Measurements from ENCODE around the gene AGFG1.
"Not testable (repeated sequence)": the region's sequence is repeated elsewhere in the genome, so short reads cannot be mapped to it uniquely, and the experiment has no call there.

AGFG1 gene

GRCh38 chr2:227521178-227521577 lies 49.2 kb downstream of the AGFG1 start:
- not testable (repeated sequence) for H3K4me1 ChIP-seq (ENCODE audit: control insufficient read depth, insufficient read depth, low read length); H3K4me3 ChIP-seq (ENCODE audit: low read depth, low read length); H3K36me3 ChIP-seq (ENCODE audit: control insufficient read depth, insufficient read depth, low read length); H3K9me3 ChIP-seq (ENCODE audit: control insufficient read depth, insufficient read depth, low read length); H3K27me3 ChIP-seq (ENCODE audit: control insufficient read depth, insufficient read depth, low read length); H3K9ac ChIP-seq (ENCODE audit: low read depth, low read length)

DNA sequence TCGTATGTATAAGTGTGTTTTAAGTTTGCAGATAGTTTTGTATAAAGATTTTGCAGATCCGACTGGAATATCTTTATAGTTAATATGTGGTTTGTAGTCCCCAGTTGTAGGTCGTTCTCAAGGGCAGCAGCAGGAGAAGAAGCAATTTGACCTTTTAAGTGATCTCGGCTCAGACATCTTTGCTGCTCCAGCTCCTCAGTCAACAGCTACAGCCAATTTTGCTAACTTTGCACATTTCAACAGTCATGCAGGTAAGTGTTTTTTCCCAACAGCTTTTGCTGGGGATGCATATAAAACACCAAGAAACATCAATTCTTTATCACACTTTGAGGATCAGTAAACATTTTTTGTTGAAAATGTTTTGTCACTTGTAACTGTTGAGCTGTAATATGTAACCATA lies 52.7 kb downstream of the AGFG1 start:
- Histone ChIP-seq H3K27me3 (ENCODE audit: control insufficient read depth, insufficient read depth, low read length) (no peaks in the 10 kb centered on the region), H3K9ac (ENCODE audit: low read depth, low read length) (no peak overlapping the region), H3K4me1 (ENCODE audit: control insufficient read depth, insufficient read depth, low read length) (no peaks in the 10 kb centered on the region), H3K9me3 (ENCODE audit: control insufficient read depth, insufficient read depth, low read length) (no peaks in the 10 kb centered on the region), H3K36me3 (ENCODE audit: control insufficient read depth, insufficient read depth, low read length) (no peaks in the 10 kb centered on the region), H3K4me3 (ENCODE audit: low read depth, low read length) (no peak overlapping the region)

GRCh38 chr2:227527351-227527750 lies 55.4 kb downstream of the AGFG1 start:
- H3K36me3 ChIP-seq (ENCODE audit: control insufficient read depth, insufficient read depth, low read length), result no peaks in the 10 kb centered on the region
- H3K4me3 ChIP-seq (ENCODE audit: low read depth, low read length), result no peak overlapping the region
- no peaks in the 10 kb centered on the region for H3K4me1 ChIP-seq (ENCODE audit: control insufficient read depth, insufficient read depth, low read length)
- H3K9ac ChIP-seq (ENCODE audit: low read depth, low read length), result no peak overlapping the region
- H3K9me3 ChIP-seq (ENCODE audit: control insufficient read depth, insufficient read depth, low read length), result no peaks in the 10 kb centered on the region
- no peaks in the 10 kb centered on the region for H3K27me3 ChIP-seq (ENCODE audit: control insufficient read depth, insufficient read depth, low read length)

GRCh38 chr2:227528803-227529202 lies 56.8 kb downstream of the AGFG1 start:
- Histone ChIP-seq H3K27me3 (ENCODE audit: control insufficient read depth, insufficient read depth, low read length) (no peaks in the 10 kb centered on the region), H3K4me1 (ENCODE audit: control insufficient read depth, insufficient read depth, low read length) (no peaks in the 10 kb centered on the region), H3K4me3 (ENCODE audit: low read depth, low read length) (no peak overlapping the region), H3K9ac (ENCODE audit: low read depth, low read length) (no peak overlapping the region), H3K36me3 (ENCODE audit: control insufficient read depth, insufficient read depth, low read length) (peaks cover 2% of the 10 kb centered on the region), H3K9me3 (ENCODE audit: control insufficient read depth, insufficient read depth, low read length) (no peaks in the 10 kb centered on the region)

DNA sequence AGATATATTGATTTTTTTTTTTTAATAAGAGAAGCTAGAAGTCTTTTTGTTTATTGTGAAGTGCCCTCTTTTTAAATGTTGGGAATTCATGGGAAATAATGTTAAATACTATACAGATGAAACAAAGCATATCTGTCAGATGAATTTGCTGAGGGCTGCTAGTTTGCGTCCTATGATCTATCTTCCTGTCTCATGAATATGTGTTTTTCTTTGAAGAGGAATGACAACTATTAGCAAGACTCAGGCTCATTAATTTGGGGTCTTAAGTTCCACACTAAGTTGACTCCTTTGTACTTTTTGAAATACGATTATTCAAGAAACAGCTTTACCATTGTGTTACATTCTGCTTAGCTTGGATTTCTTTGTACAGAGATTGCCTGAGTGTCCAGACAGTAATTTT lies 57.9 kb downstream of the AGFG1 start:
- H3K4me1 ChIP-seq (ENCODE audit: control insufficient read depth, insufficient read depth, low read length), result no peaks in the 10 kb centered on the region
- H3K36me3 ChIP-seq (ENCODE audit: control insufficient read depth, insufficient read depth, low read length), result peaks cover 2% of the 10 kb centered on the region
- no peak overlapping the region for H3K9ac ChIP-seq (ENCODE audit: low read depth, low read length)
- no peaks in the 10 kb centered on the region for H3K9me3 ChIP-seq (ENCODE audit: control insufficient read depth, insufficient read depth, low read length)
- no peak overlapping the region for H3K4me3 ChIP-seq (ENCODE audit: low read depth, low read length)
- H3K27me3 ChIP-seq (ENCODE audit: control insufficient read depth, insufficient read depth, low read length), result no peaks in the 10 kb centered on the region

DNA sequence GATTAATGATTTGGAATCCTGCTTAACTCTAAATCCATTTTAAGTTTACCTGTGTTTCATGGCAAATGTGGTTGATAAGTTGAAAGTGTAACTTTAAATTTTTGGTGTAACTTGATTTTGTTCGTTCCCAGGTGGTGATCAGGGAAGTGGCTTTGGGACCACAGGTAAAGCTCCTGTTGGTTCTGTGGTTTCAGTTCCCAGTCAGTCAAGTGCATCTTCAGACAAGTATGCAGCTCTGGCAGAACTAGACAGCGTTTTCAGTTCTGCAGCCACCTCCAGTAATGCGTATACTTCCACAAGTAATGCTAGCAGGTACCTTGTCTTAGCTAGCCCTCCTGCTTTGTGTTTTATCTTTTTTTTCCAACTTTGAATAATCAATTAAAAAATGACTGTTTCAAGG lies 62.8 kb downstream of the AGFG1 start:
- H3K36me3 ChIP-seq (ENCODE audit: control insufficient read depth, insufficient read depth, low read length), result peaks cover 10% of the 10 kb centered on the region
- no peaks in the 10 kb centered on the region for H3K4me1 ChIP-seq (ENCODE audit: control insufficient read depth, insufficient read depth, low read length)
- no peak overlapping the region for H3K9ac ChIP-seq (ENCODE audit: low read depth, low read length)
- no peak overlapping the region for H3K4me3 ChIP-seq (ENCODE audit: low read depth, low read length)
- H3K9me3 ChIP-seq (ENCODE audit: control insufficient read depth, insufficient read depth, low read length), result no peaks in the 10 kb centered on the region
- H3K27me3 ChIP-seq (ENCODE audit: control insufficient read depth, insufficient read depth, low read length), result no peaks in the 10 kb centered on the region

DNA sequence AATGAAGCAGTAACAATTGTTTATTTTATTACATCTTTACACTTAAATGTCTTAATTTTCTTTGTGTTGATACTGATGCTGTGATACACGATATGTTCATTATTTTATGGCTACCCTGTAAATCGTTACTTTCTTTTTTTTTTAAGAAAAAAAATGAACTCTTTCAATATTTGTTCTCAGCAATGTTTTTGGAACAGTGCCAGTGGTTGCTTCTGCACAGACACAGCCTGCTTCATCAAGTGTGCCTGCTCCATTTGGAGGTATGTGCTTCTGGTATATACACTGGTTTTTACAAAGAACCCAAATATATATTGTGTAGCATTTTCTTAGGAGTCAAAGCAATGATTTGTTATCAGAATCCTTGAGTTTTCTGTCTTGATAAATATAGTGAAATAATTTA lies 64.5 kb downstream of the AGFG1 start:
- H3K36me3 ChIP-seq (ENCODE audit: control insufficient read depth, insufficient read depth, low read length), result peaks cover 10% of the 10 kb centered on the region
- no peaks in the 10 kb centered on the region for H3K9me3 ChIP-seq (ENCODE audit: control insufficient read depth, insufficient read depth, low read length)
- H3K4me1 ChIP-seq (ENCODE audit: control insufficient read depth, insufficient read depth, low read length), result no peaks in the 10 kb centered on the region
- no peak overlapping the region for H3K4me3 ChIP-seq (ENCODE audit: low read depth, low read length)
- H3K27me3 ChIP-seq (ENCODE audit: control insufficient read depth, insufficient read depth, low read length), result no peaks in the 10 kb centered on the region
- no peak overlapping the region for H3K9ac ChIP-seq (ENCODE audit: low read depth, low read length)

DNA sequence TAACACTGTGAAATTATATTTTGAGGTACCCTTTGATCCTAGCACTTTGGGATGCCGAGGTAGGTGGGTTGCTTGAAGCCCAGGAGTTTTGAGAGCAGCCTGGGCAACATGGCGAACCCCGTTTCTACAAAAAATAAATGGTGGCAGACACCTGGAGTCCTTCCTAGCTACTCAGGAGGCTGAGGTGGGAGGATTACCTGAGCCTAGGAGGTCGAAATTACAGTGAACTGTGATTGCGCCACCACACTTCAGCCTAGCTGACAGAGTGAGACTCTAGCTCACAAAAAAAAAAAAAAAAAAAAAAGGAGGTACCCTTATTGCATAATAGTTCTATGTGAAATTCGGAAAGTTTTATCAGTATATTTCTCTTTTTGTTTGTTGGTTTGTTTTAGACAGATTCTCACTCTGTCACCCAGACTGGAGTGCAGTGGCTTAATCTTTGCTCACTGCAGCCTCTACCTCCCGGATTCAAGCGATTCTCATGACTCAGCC lies 67.6 kb downstream of the AGFG1 start:
- Histone ChIP-seq H3K4me1 (ENCODE audit: control insufficient read depth, insufficient read depth, low read length) (no peaks in the 10 kb centered on the region), H3K36me3 (ENCODE audit: control insufficient read depth, insufficient read depth, low read length) (peaks cover 8% of the 10 kb centered on the region), H3K27me3 (ENCODE audit: control insufficient read depth, insufficient read depth, low read length) (no peaks in the 10 kb centered on the region), H3K9me3 (ENCODE audit: control insufficient read depth, insufficient read depth, low read length) (no peaks in the 10 kb centered on the region), H3K9ac (ENCODE audit: low read depth, low read length) (no peak overlapping the region), H3K4me3 (ENCODE audit: low read depth, low read length) (no peak overlapping the region)

DNA sequence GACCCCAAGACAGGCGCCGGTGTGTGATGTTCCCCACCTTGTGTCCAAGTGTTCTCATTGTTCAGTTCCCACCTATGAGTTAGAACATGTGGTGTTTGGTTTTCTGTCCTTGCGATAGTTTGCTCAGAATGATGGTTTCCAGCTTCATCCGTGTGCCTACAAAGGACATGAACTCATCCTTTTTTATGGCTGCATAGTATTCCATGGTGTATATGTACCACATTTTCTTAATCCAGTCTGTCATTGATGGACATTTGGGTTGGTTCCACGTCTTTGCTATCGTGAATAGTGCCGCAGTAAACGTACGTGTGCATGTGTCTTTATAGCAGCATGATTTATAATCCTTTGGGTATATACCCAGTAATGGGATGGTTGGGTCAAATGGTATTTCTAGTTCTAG lies 68.4 kb downstream of the AGFG1 start:
- not testable (repeated sequence) for H3K4me1 ChIP-seq (ENCODE audit: control insufficient read depth, insufficient read depth, low read length); H3K9me3 ChIP-seq (ENCODE audit: control insufficient read depth, insufficient read depth, low read length); H3K4me3 ChIP-seq (ENCODE audit: low read depth, low read length); H3K27me3 ChIP-seq (ENCODE audit: control insufficient read depth, insufficient read depth, low read length); H3K9ac ChIP-seq (ENCODE audit: low read depth, low read length)
- H3K36me3 ChIP-seq (ENCODE audit: control insufficient read depth, insufficient read depth, low read length), result peaks cover 15% of the 10 kb centered on the region

DNA sequence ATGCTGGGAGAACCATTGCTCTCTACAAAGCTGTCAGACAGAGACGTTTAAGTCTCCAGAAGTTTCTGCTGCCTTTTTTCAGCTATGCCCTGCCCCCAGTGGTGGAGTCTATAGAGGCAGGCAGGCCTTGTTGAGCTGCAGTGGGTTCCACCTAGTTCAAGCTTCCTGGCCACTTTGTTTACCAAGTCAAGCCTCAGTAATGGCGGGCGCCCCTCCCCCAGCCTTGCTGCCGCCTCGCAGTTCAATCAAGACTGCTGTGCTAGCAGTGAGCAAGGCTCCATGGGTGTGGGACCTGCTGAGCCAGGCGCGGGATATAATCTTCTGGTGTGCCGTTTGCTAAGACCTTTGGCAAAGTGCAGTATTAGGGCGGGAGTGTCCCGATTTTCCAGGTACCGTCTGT lies 74.0 kb downstream of the AGFG1 start:
- Histone ChIP-seq H3K27me3 (ENCODE audit: control insufficient read depth, insufficient read depth, low read length) (no peaks in the 10 kb centered on the region), H3K4me3 (ENCODE audit: low read depth, low read length) (no peak overlapping the region), H3K9me3 (ENCODE audit: control insufficient read depth, insufficient read depth, low read length) (peaks cover 8% of the 10 kb centered on the region), H3K36me3 (ENCODE audit: control insufficient read depth, insufficient read depth, low read length) (peaks cover 15% of the 10 kb centered on the region), H3K9ac (ENCODE audit: low read depth, low read length) (no peak overlapping the region), H3K4me1 (ENCODE audit: control insufficient read depth, insufficient read depth, low read length) (no peaks in the 10 kb centered on the region)

- H3K4me1 ChIP-seq (ENCODE audit: control insufficient read depth, insufficient read depth, low read length), result no peaks in the 10 kb centered on the region
- H3K9ac ChIP-seq (ENCODE audit: low read depth, low read length), result no peak overlapping the region
- no peaks in the 10 kb centered on the region for H3K9me3 ChIP-seq (ENCODE audit: control insufficient read depth, insufficient read depth, low read length)
- no peaks in the 10 kb centered on the region for H3K27me3 ChIP-seq (ENCODE audit: control insufficient read depth, insufficient read depth, low read length)
- no peak overlapping the region for H3K4me3 ChIP-seq (ENCODE audit: low read depth, low read length)
- no peaks in the 10 kb centered on the region for H3K36me3 ChIP-seq (ENCODE audit: control insufficient read depth, insufficient read depth, low read length)
These were observed 79.9 kb downstream of the AGFG1 start for GRCh38 chr2:227551836-227552235.

DNA sequence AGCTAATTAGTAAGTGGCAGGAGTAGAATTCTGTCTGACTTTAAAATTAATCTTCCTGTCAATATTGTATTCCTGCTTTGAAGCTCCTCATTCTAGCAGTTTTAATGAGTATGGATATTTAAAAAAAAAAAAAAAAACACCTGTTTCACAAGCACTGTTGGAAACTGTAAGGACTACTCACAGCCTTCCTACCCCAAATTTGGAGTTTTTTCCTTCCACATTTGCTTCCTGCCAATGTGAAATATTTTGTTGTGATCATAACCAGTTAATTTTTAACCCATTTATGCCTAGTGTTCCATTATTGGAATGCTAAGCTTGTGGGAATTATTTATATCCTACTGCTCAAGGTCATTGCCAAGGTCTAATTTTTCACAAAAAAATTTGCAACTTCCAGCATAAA lies 90.6 kb downstream of the AGFG1 start:
- Histone ChIP-seq H3K9me3 (ENCODE audit: control insufficient read depth, insufficient read depth, low read length) (no peaks in the 10 kb centered on the region), H3K9ac (ENCODE audit: low read depth, low read length) (no peak overlapping the region), H3K4me1 (ENCODE audit: control insufficient read depth, insufficient read depth, low read length) (no peaks in the 10 kb centered on the region), H3K27me3 (ENCODE audit: control insufficient read depth, insufficient read depth, low read length) (no peaks in the 10 kb centered on the region), H3K4me3 (ENCODE audit: low read depth, low read length) (no peak overlapping the region), H3K36me3 (ENCODE audit: control insufficient read depth, insufficient read depth, low read length) (no peaks in the 10 kb centered on the region)

GRCh38 chr2:227565080-227565479 lies 93.1 kb downstream of the AGFG1 start:
- H3K9ac ChIP-seq (ENCODE audit: low read depth, low read length), result no peak overlapping the region
- no peaks in the 10 kb centered on the region for H3K4me1 ChIP-seq (ENCODE audit: control insufficient read depth, insufficient read depth, low read length)
- H3K9me3 ChIP-seq (ENCODE audit: control insufficient read depth, insufficient read depth, low read length), result no peaks in the 10 kb centered on the region
- no peaks in the 10 kb centered on the region for H3K27me3 ChIP-seq (ENCODE audit: control insufficient read depth, insufficient read depth, low read length)
- no peaks in the 10 kb centered on the region for H3K36me3 ChIP-seq (ENCODE audit: control insufficient read depth, insufficient read depth, low read length)
- H3K4me3 ChIP-seq (ENCODE audit: low read depth, low read length), result no peak overlapping the region

All from iPS-15b (cell line).